ENCODE measurements around the gene TLR3.

- TF ChIP-seq CTCF (IDR thresholded peaks at IDR 0.05; ENCODE audit: insufficient read depth, low read depth, low read length) (no peak), EZH2 (IDR thresholded peaks at IDR 0.05; ENCODE audit: insufficient read depth, low read length) (no peak)
These were observed 45.0 kb upstream of the TLR3 start for GRCh38 chr4:186023975-186024374.
